HPDE6-E6E7 (cell line): ENCODE results near the gene PKP4.
"Not testable (repeated sequence)": the region's sequence is repeated elsewhere in the genome, so short reads cannot be mapped to it uniquely, and the experiment has no call there.

ENCODE experiments used
- DNase-seq: peaks from one replicate; pipeline ENCODE4 v3.0.0; 2011; ENCODE audit warnings: missing footprints; ENCODE audit errors: extremely low spot score

Gene PKP4

GRCh38 chr2:158677542-158677941 is 220.8 kb downstream of the PKP4 start:
- no peak for DNase-seq

GRCh38 chr2:158681816-158682215 is 225.1 kb downstream of the PKP4 start:
- no peak for DNase-seq

GRCh38 chr2:158685646-158686045 is 228.9 kb downstream of the PKP4 start:
- peak; percentile 33 for DNase-seq

- DNase-seq: no peak
Observed at GRCh38 chr2:158686210-158686691, 229.5 kb downstream of the PKP4 start.

- DNase-seq: no peak
Observed at GRCh38 chr2:158687315-158687714, 230.6 kb downstream of the PKP4 start.

GRCh38 chr2:158688721-158689120 is 232.0 kb downstream of the PKP4 start:
- DNase-seq: peak; percentile 29

GRCh38 chr2:158689391-158689790 is 232.6 kb downstream of the PKP4 start:
- no peak for DNase-seq

GRCh38 chr2:158690823-158691222 is 234.1 kb downstream of the PKP4 start:
- no peak for DNase-seq

- DNase-seq: no peak
Observed at GRCh38 chr2:158691619-158692018, 234.9 kb downstream of the PKP4 start.

GRCh38 chr2:158692372-158693103 is 235.8 kb downstream of the PKP4 start:
- no peak for DNase-seq

- no peak for DNase-seq
Observed at GRCh38 chr2:158693476-158693875, 236.7 kb downstream of the PKP4 start.

GRCh38 chr2:158695305-158695704 is 238.6 kb downstream of the PKP4 start:
- no peak for DNase-seq

GRCh38 chr2:158695744-158696143 is 239.0 kb downstream of the PKP4 start:
- not testable (repeated sequence) for DNase-seq

GRCh38 chr2:158699323-158699722 is 242.6 kb downstream of the PKP4 start:
- DNase-seq: no peak

GRCh38 chr2:158701101-158701500 is 244.3 kb downstream of the PKP4 start:
- DNase-seq: no peak

GRCh38 chr2:158702740-158703139 is 246.0 kb downstream of the PKP4 start:
- DNase-seq: no peak

- DNase-seq: not testable (repeated sequence)
Observed at GRCh38 chr2:158704724-158705465, 248.1 kb downstream of the PKP4 start.

GRCh38 chr2:158712791-158713522 is 256.2 kb downstream of the PKP4 start:
- DNase-seq: no peak

- no peak for DNase-seq
Observed at GRCh38 chr2:158713523-158714138, 256.9 kb downstream of the PKP4 start.

- no peak for DNase-seq
Observed at GRCh38 chr2:158714420-158714819, 257.7 kb downstream of the PKP4 start.

GRCh38 chr2:158715357-158715756 is 258.6 kb downstream of the PKP4 start:
- DNase-seq: no peak
